Left lobe of liver (tissue), 2 donors: ENCODE measurements around the gene FA2H. TPM values are rescaled to one million over a fixed set of nuclear protein-coding genes. Genes with fewer than 3 reads are reported as not detected.

Experiments
- ATAC-seq: fragments of 200-7000 bp; cut with Tn5 transposase; one replicate; pipeline ENCODE4 v1.9.1; 2020; ENCODE audit warnings: mild to moderate bottlenecking, moderate library complexity
- DNase-seq: peaks from one replicate; pipeline ENCODE4 v3.0.0-alpha.2; 2020; ENCODE audit warnings: low spot score
- total RNA-seq: library from RNA; stranded (reverse); gene quantifications from one replicate; pipeline ENCODE4 v1.2.1, GENCODE V29; 2021
- donor health status: DM: no; HTN: no; CAD: no; lungs with moderate emphysema.
- donor health status: DM: no; HTN: yes; CAD: no.

Gene FA2H
- total RNA-seq, 1 donor from 2014 or later: not detected

GRCh38 chr16:74745109-74745615 is 29.5 kb downstream of the FA2H start:
- DNase-seq (no peak), ATAC-seq (no peak)

GRCh38 chr16:74744566-74744965 is 30.1 kb downstream of the FA2H start:
- no peak for DNase-seq
- no peak for ATAC-seq

GRCh38 chr16:74743668-74744299 is 30.8 kb downstream of the FA2H start:
- DNase-seq (peak; percentile 60), ATAC-seq (peak; percentile 73)

- ATAC-seq: no peak
- DNase-seq: no peak
Measured at GRCh38 chr16:74743045-74743667, 31.5 kb downstream of the FA2H start.

GRCh38 chr16:74742051-74742481 is 32.6 kb downstream of the FA2H start:
- no peak for DNase-seq
- no peak for ATAC-seq

- DNase-seq: no peak
Measured at GRCh38 chr16:74740795-74741304, 33.8 kb downstream of the FA2H start.

GRCh38 chr16:74739275-74739674 is 35.3 kb downstream of the FA2H start:
- no peak for ATAC-seq
- no peak for DNase-seq

More at GRCh38 chr16:74740795-74741304, 33.8 kb downstream of the FA2H start:
- ATAC-seq: peak; percentile 25

GRCh38 chr16:74738816-74739215 is 35.8 kb downstream of the FA2H start:
- no peak for ATAC-seq
- no peak for DNase-seq

GRCh38 chr16:74738113-74738541 is 36.5 kb downstream of the FA2H start:
- ATAC-seq (no peak), DNase-seq (no peak)

GRCh38 chr16:74737521-74737920 is 37.1 kb downstream of the FA2H start:
- DNase-seq (no peak), ATAC-seq (no peak)

GRCh38 chr16:74736531-74737157 is 38.0 kb downstream of the FA2H start:
- ATAC-seq: no peak
- no peak for DNase-seq

- DNase-seq: no peak
- no peak for ATAC-seq
Measured at GRCh38 chr16:74735554-74735953, 39.1 kb downstream of the FA2H start.

GRCh38 chr16:74735162-74735452 is 39.5 kb downstream of the FA2H start:
- DNase-seq: no peak

GRCh38 chr16:74734361-74735161 is 40.1 kb downstream of the FA2H start:
- DNase-seq: no peak
- no peak for ATAC-seq

More at GRCh38 chr16:74735162-74735452, 39.5 kb downstream of the FA2H start:
- no peak for ATAC-seq

- DNase-seq (no peak), ATAC-seq (no peak)
Measured at GRCh38 chr16:74732707-74733350, 41.8 kb downstream of the FA2H start.

- ATAC-seq (no peak), DNase-seq (no peak)
Measured at GRCh38 chr16:74731853-74732477, 42.7 kb downstream of the FA2H start.

- ATAC-seq (no peak), DNase-seq (no peak)
Measured at GRCh38 chr16:74729783-74730683, 44.6 kb downstream of the FA2H start.

GRCh38 chr16:74727903-74728302 is 46.7 kb downstream of the FA2H start:
- no peak for ATAC-seq

GRCh38 chr16:74726716-74727115 is 47.9 kb downstream of the FA2H start:
- ATAC-seq: no peak
- DNase-seq: no peak

More at GRCh38 chr16:74727903-74728302, 46.7 kb downstream of the FA2H start:
- DNase-seq: no peak
